Measurements from ENCODE around the gene OPCML.

DNA sequence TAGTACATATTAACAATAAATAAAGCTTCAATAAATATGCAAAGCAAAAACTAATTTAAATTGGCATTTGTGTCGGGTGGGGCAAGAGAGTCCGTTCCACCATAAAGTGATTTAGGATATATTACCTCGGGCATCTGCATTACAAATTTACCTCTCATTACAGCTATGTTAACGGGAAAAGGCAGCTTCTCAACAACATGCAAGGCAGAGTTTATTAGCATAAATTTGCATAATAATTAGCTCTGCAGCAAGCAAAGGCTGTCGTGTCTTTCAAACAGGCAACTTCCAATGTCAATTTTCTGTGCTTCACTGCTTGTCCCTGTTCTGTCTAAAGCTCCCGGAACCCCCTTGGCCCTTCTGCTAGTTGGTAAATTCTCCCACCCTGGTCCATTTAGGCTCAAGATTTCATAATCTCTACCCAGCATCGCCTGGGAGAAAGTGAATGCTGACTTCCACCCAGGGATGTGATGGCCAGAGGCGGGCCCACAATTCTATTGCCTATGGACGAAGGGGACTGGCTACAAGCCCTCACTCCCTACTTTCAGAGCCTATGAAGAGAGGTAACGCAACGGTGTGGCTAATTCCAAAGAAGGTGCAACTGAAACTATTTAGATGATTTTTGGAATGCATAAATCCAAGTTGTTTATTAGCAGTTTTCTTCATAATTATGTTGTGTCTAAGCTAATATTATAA is 462.1 kb downstream of the OPCML start:
- no peak for TF ChIP-seq POLR2A (IDR thresholded peaks at IDR 0.05)
- TF ChIP-seq, protein P1, sequence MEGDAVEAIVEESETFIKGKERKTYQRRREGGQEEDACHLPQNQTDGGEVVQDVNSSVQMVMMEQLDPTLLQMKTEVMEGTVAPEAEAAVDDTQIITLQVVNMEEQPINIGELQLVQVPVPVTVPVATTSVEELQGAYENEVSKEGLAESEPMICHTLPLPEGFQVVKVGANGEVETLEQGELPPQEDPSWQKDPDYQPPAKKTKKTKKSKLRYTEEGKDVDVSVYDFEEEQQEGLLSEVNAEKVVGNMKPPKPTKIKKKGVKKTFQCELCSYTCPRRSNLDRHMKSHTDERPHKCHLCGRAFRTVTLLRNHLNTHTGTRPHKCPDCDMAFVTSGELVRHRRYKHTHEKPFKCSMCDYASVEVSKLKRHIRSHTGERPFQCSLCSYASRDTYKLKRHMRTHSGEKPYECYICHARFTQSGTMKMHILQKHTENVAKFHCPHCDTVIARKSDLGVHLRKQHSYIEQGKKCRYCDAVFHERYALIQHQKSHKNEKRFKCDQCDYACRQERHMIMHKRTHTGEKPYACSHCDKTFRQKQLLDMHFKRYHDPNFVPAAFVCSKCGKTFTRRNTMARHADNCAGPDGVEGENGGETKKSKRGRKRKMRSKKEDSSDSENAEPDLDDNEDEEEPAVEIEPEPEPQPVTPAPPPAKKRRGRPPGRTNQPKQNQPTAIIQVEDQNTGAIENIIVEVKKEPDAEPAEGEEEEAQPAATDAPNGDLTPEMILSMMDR (IDR thresholded peaks at IDR 0.05) = no peak
- TF ChIP-seq POLR2AphosphoS5 (IDR thresholded peaks at IDR 0.05; ENCODE audit: insufficient read depth in 1 of 2, low read depth in 1 of 2) = no peak

Data from vagina (tissue), 2 donors.